HG03354 (cell line): ENCODE results near the gene NEAT1.
"Not testable (repeated sequence)": the region's sequence is repeated elsewhere in the genome, so short reads cannot be mapped to it uniquely, and the experiment has no call there.

Experiments
- ATAC-seq: cut with Tn5 transposase; IDR thresholded peaks from one replicate; pipeline ENCODE4 v1.9.1; 2021; ENCODE audit warnings: mild to moderate bottlenecking; ENCODE audit not compliant: unreplicated experiment, poor library complexity, severe bottlenecking

Gene NEAT1

DNA sequence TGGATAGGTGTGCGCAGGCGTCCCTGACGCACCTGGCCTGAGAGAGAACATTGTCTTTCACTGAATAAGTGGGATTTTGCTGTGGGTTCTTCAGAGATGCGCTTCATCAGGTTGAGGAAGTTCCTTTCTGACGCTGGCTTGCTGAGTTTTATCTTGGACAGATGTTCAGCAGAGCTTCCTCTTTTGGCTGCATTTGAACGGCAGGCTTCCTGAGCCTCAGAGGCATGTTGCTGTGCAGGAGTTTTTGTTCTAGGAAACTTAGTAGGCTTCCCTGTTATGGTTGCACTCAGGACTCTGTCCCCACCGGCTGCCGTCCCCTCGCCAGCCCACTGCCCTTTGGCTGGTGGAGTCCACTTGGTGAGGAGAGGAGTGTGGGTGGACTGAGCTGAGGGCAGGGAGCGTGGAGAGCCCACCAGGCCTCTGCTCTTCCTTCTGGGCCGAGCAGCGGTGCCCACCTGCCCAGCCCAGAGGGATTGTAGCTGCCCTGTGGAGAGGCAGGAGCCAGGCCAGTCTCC lies 18.9 kb upstream of the NEAT1 start:
- no peak for ATAC-seq

DNA sequence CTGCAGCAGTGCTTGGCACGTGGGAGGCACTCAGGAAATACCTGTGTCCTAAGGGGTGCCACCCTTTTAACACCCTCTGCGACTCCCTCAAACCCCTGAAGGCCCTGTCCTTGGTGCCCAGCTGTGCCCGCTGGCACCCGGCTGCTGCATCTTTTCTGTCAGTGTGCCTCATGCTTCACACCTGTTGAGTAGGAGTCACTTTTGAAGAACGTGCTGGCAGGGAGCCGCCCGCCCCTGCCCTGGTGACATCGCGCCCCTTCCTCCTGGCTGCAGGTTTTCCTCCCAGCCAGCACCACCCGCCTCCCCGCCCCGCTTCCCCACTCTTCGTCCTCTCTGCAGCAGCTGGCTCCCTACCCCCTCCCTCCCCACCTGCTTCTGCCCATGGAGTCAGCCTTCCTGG lies 18.4 kb upstream of the NEAT1 start:
- no peak for ATAC-seq

DNA sequence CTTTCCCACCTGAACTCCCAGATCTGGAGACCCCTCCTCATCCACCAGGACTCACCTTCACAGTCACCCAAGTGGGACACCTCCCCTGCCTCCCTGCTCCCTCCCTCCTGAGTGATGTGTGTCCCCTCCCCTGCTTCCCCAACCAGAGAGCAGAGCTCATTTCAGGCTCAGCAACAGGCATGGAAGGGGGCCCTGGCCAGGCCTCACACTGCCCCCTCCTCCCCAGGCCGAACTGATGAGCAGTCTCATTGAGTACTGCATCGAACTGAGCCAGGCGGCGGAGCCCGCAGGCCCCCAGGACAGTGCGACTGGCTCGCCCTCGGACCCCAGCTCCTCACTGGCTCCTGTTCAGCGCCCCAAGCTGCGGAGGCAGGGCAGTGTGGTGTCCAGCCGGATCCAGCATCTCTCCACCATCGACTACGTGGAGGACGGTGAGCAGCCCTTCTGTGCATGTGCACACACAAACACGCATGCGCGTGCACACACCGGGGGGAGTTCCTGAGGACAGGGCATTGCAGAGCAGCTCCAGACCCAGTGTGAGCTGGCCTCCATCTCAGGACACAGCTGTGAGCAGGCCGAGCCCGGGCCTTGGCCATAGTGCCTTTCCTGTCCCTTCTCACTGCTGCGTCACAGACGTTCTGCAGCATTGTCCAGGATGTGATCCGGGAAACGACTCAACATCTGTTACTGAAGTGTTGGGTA lies 17.8 kb upstream of the NEAT1 start:
- no peak for ATAC-seq

DNA sequence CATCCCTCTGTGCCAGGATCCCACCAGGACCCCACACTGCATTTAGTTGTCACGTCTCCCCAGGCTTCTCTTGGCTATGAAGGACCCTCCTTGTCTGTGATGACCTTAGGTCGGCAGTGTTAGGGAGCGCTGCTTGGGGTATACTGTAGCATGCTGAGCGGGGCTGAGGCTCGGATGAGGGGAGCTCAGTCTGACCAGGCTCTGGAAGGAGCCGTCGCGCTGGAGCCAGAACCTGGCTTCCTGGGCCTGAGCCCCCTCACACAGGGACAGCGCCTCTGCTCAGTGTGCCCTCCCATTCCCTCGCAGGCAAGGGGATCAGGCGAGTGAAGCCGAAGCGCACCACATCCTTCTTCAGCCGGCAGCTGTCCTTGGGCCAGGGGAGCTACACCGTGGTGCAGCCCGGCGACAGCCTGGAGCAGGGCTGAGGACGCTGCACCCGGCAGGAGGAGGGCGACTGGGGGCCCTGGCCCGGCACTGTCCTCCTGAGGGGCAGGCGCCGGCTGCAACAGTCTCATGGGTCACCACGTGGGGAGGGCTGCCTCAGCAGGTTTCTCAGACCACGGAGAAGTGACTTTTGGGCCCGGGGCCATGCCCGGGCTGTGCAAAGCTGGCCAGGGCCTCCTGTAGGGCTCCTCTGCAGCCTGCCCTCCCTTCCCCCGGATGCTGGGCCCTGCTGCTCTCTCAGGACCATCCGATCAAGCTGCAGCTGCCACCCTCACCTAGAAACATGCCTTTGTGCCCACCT lies 11.5 kb upstream of the NEAT1 start:
- ATAC-seq, result no peak

DNA sequence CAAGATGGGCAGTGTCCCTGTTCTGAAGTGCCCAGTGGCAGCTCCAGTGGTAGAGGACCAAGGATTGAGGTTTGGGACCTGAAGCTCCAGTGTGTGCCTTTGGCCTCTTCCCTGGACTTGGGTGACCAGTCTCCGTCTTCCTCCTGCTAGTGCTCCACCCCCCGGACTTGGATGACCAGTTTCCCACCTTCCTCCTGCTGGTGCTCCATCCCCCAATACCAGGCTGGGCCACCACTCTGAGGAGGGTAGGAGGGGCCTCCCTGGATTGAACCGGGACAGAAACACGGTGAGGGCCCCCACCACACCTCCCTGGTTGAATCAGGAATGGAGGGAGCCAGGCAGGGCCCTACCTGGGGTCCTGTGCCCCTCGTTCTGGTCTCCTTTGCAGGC lies 10.9 kb upstream of the NEAT1 start:
- ATAC-seq, result no peak

DNA sequence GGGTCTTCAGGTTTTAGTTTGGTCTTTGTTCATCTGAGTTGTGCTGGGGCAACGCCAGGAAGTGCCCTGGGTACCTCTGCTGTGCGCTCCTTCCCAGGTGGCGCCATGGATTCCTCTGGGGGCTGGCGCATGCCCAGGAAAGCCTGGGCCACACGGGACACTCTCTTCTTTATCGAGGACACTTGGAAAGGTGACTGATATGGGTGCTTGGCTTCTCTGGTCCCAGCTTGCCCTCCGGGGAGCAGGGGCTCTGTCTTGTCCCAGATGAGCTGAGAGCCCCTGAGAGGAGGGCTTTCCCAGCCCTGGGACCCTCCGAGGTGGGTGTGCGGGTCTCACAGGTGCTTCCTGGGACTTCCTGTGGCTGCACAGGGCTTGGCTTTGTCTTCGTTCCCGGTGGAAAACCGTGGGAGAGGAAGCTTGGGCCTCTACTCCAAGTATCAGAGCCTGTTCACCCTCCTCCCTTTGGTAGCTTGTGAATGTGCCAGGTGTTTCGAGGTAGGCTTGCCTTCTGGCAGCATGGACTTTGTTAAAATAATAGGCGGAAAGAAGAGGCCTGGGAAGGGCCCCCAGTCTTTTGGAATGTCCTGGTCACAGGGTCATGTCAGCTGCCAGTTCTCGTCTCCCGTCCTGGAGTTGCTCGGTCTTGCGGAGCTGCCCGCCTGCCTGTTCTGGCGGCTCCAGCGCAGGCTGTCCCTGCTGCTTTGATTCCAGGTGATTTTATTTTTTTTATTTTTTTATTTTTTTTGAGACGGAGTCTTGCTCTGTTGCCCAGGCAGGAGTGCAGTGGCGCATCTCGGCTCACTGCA lies 10.1 kb upstream of the NEAT1 start:
- no peak for ATAC-seq

DNA sequence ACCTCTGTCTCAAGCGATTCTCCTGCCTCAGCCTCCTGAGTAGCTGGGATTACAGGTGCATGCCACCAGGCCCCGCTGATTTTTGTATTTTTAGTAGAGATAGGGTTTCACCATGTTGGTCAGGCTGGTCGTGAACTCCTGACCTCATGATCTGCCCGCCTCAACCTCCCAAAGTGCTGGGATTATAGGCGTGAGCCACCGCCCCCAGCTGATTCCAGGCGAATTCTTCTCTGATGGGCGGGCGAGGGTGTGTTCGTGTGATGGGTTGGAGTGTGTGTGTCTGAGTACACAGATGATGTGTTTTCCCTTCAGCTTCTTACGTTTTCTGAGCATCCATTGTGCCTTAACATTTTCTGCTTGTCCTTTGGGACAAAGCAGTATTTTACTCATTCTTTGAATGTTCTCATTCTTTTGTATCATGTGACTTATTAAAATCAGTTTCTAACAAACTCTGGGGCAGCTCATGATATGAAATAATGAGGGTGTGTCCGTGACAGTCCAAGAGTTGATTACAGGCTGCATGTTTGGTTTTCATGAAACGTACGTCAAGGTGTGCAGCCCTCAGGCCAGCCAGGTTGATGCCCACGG lies 9.4 kb upstream of the NEAT1 start:
- ATAC-seq, result not testable (repeated sequence)

DNA sequence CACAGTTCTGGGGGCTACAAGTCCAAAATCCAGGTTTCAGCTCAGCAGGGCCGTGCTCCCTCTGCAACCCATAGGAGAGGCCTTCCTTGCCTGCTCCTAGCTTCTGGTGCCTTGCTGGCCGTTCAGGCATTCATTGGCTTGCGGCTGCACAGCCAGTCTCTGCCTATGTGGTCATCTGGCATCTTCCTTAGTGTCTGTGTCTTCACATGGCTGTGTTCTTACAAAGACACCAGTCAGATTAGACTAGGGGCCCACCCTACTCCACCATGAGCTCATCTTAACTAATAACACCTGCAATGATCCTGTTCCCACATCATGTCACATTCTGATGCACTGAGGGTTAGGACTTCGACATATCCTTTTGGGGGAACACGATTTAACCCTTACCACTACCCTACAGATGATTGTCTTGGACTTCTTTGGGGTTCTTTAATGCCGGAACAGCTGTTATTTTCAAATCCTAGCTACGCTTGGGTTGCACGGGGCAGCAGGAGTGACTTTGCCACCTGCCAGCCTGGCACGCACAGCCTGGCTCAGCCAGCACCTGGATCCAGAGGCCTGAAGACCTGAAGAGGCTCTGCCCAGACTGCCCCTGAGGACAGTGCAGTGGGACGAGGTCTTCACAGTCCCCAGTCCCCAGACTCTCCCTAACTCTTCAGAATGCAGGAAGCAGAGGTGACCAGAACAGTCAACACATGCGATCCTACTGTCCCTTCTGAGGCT lies 7.7 kb upstream of the NEAT1 start:
- ATAC-seq, result no peak

DNA sequence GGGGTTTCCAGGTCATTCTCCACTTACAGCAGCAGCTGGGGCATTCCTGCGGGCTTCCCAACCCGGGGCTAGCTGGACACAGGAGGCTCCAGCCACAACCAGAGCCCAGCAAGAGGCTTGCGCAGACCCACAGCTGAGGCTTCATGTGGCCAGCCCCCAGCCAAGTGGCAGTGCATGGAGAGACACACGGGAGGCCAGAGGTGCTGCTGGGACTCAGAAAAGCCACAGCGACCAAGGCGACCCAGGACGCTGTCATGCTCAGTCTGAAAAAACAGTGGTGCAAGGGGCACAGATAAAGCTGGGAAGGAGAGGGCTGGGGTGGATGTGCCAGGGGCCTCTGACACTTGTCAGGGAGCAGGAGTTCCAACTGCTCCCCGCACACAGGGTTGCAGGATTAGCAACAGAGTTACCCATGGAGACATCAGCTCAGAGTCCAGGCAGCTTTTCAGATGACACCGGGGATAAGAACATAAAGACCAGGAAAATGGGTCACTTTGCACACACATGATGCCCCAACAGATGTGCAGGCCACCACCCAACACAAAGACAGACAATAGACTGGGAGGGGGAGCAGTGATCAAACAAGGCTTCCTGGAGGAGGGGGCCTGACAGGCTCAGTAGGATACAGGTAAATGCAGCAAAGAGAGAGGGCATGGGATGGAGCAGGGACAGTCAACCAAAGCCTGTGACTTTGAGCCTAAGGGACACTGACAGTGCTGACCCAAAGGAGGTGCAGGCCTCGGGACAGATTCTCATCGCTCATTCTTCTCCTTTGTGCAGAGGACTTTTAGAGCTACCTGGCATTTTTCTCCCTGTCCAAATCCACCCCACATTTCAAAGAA lies 6.9 kb upstream of the NEAT1 start:
- no peak for ATAC-seq

DNA sequence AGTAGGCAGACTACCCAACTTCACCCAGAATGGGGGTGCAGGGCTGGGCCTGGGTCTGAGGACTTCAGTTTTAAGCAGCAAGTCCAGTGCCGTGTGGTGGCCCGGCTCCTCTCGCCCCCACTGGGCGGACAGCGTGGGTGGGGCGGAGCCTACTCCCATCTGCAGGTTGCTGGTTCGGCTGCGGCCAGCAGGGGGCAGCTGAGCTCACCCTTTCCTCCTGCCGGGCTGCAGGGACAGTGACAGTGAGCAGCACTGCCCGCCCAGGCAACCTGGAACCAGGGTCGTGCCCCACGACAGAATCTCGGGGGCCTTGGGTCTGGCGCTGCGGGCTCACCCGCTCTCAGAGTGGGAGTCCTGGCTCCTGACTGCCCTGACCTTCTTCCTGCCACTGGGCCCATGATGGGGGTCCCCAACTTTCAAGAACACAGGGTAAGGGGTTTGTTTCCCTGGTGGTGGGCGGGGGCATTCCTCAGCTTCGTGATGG lies 6.2 kb upstream of the NEAT1 start:
- ATAC-seq, result peak; percentile 32

DNA sequence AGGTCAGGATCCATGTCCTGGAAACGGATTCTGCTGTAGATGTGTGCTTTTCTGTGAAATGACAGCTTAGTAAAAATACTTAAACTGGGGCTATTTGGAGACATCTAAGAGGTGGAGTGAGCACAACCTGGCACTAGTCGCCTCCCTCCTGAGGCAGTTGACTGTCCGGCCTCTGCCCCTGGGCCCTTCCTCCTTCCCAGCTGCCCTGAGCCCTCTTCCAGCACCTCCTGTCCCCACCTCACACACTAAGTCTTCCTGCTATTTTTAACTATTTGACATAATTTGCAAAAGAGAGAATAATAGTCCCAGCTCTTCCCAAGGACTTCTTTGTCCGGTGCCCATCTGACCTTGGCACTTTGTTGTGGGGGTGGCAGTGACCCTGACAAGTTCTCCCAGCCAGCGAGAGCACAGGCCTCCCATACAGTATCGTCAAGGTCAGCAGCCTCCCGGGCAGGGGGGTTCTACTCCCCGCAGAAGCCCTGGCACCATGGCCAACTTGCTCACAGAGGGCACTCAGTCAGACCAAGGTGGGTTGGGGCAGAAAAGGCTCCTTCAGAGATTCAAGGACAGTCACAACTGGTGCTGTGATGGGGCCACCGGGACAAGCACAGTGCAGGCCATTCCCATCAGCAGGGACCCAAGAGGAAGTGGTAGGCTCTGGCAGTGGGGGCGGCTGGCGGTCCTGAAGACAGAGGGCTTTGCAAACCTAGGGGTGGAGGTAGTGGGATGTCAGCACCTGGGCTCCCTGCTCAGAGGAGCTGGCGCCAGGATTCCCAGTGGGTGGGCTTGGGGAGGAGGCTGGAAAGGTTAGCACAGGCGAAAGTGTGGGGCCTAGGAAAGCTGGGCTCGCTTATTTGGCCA lies 5.5 kb upstream of the NEAT1 start:
- no peak for ATAC-seq

DNA sequence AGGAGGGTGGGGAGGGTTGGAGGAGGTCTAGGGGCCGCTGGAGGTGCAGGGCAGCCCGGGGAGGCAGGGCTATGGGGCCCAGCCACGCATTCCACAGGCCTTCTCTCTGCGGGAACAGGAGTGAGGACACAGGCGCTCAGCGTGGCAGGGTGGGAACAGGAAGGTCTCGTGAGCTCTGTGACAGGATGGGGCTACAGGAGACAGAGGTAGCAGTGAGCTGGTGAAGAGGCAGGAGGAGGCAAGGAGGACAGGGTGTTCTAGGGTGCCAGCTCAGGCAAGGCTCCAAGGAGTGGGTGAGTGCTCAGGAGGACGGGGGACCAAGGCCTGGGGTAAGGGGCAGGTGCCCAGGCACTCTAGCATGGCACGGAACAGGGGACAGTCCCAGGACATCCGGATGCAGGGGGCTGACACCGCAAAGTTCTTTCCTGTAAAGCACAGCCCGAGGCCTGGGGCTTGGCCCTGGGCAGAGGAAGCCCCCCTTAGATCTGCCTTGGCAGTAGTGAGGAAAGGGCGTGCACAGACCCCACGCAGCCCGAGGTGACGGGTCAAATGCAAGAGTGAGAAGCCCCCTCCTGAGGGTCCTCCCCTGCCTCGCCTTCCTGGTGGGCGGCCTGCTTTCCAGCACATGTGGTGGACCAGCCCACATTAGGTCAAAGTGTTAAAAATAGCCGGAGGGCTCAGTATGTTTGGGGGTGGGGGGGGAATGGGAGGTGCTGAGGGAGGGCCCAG lies 4.7 kb upstream of the NEAT1 start:
- ATAC-seq, result no peak

DNA sequence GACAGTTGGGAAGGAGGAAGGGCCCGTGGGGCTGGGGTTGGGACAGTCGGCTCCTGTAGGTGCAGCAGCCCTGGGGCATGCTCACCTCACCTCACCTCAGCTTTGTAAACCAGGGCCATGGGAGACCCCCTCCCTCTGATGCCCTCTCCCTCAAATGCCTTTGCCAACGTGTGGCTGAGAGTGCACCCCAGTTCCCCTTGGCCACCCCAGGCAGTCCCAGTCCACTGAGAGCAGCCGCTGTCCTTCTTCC lies 4.2 kb upstream of the NEAT1 start:
- ATAC-seq, result no peak

DNA sequence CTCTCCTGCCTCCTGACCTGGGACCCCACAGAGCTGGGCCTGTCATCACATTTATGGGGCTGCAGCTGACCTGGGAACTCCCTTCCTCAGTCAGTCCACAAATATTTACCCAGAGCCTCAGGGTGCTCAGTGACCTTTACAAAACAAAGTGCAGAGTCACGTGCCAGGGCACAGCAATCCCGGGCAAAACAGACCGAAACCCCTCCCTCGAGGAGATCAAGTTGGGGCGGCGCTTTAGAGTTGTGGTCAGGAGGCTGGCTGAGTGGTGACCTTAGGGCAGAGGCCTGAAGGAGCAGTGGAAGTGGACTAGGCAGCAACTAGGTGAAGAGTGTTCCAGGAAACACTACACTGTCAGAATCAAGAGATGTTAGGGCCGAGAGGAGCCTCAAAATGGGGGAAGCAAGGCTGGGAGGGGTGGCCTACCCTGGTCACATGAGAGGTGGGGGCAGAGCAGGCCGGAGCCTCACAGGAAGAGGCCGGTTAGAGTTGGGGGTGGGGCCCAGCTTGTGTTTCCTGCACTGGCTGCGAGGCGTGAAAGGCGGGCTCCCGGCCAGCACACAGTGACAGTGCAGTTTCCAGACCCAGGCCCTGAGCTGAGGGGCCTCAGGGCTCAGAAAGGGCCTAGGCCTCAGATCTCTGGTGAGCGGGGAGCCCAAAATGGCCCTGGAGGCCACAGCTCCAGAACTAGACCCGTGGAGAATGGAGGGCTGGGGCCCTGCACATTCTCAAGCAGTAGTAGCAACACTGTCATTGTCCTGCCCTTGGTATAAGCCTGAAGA lies 3.7 kb upstream of the NEAT1 start:
- ATAC-seq, result peak; percentile 44

DNA sequence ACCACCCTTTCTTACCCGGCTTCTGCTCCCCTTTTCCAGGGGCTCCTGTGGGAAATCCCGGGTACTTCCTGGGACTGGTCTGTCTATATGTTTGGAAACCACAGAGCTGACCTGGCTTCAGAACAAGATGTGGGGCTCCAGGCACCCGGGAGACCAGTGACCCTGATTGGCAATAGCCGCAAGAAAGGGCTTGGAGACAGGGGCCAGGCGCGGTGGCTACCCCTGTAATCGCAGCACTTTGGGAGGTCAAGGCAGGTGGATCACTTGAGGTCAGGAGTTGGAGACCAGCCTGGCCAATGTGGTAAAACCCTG lies 3.2 kb upstream of the NEAT1 start:
- no peak for ATAC-seq

DNA sequence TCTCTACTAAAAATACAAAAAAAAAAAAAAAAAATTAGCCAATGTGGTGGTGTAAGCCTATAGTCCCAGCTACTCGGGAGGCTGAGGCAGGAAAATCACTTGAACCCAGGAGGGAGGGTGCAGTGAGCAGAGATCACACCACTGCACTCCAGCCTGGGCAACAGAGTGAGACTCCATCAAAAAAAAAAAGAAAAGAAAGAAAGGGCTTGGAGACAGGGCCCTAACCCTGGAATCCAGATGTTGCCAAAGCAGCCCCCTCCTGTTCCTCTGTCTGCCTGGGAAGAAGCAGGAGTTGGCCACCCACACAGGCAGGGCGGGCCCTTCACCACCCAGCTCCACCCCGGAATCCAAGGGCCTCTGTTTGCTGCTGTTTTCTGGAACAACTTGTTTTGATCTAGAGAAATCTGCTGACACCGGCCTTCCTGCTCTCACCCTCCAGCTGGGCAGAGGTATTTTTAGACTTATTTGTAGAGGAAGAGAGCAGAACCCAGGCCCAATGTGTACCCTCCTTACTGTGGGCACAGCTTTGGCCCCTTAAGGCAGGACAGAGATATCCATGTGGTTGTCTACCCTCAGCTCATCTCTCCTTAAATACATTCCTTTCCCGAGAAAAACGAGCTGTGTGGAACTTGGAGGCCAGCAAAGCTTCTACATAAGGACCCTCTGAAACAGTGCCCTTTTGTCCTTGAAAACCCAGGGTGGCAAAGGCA lies 2.7 kb upstream of the NEAT1 start:
- ATAC-seq, result no peak
